Renal pelvis (tissue), 4 donors: Measurements from ENCODE around the gene EFNB2. TPM values are rescaled to one million over a fixed set of nuclear protein-coding genes. Genes with fewer than 3 reads are reported as not detected.

Experiments
- DNase-seq: peaks from one replicate; pipeline ENCODE4 v3.0.0-alpha.2; 2013
- polyA plus RNA-seq, 3 donors: library from polyadenylated mRNA; unstranded; fragments of 120-200 nt; gene quantifications; one replicate each; pipeline ENCODE4 v1.2.1, GENCODE V29; 2013; ENCODE audit not compliant: insufficient read length in 3 of 3

EFNB2 gene
- polyA plus RNA-seq, 3 donors = 126 to 134 (median 127) TPM

- no peak for DNase-seq
Measured at GRCh38 chr13:106528718-106529414, 6.6 kb downstream of the EFNB2 start.

DNA sequence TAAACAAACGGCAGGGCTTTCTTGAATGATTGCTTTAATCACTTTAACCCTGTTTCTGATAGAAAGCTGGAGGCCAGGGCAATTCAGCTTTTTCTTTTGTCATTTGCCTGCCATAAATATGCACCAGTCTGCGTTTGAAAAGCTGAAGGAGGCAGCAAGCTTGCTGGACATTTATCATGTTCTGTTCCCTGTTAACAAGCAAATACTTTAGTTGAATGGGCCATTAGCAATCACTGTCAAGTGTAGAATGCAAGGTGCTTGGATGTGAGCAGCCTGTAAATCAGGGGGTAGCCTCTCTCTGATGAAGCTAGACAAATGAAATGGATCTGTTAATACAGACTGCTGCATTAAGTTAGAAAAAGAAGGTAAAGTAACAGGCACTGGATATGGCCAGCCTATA is 7.6 kb downstream of the EFNB2 start:
- no peak for DNase-seq

- no peak for DNase-seq
Measured at GRCh38 chr13:106527445-106527801, 8.0 kb downstream of the EFNB2 start.

- DNase-seq = no peak
Measured at GRCh38 chr13:106526738-106527444, 8.6 kb downstream of the EFNB2 start.

GRCh38 chr13:106525865-106526264 is 9.6 kb downstream of the EFNB2 start:
- DNase-seq = no peak

DNA sequence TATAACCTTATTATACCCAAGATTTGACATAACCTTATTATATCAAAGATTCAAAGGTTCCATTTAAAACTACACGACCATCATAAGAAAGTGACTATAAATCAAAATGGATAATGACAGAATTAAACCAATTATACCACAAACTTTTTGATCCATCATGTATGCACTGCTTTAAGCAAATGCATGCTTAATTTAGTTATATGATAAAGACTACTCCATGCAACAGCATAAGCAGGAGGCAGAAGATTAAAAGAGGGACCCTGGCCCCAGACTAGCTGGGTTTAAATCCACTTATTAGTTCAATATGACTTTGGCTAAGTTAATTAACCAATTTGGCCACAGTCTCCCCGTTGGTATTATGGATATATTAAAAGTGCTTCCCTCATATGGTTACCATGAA is 11.4 kb downstream of the EFNB2 start:
- no peak for DNase-seq

DNA sequence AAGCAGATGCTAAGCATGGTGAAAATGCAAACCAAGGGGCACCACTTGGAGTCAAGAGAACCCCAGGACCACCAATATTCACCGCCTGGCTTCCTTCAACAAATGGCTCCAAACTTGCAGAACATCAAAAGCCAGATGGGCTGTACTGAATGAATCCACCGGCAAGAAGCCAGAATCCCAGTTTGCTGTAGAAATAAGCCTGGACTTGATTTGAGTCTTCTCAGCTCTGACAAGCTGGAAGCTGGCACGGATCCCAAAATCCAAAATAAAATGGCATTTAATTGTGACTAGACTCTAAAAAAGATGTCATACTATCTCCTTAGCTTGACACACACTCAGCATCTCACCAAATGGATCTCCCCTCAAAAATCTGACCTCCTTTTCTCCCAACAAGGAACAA is 11.9 kb downstream of the EFNB2 start:
- DNase-seq = no peak

- DNase-seq = no peak
Measured at GRCh38 chr13:106522898-106523525, 12.4 kb downstream of the EFNB2 start.

- DNase-seq = no peak
Measured at GRCh38 chr13:106522112-106522705, 13.3 kb downstream of the EFNB2 start.

GRCh38 chr13:106521095-106521799 is 14.2 kb downstream of the EFNB2 start:
- no peak for DNase-seq

- DNase-seq = no peak
Measured at GRCh38 chr13:106520251-106521054, 15.0 kb downstream of the EFNB2 start.

DNA sequence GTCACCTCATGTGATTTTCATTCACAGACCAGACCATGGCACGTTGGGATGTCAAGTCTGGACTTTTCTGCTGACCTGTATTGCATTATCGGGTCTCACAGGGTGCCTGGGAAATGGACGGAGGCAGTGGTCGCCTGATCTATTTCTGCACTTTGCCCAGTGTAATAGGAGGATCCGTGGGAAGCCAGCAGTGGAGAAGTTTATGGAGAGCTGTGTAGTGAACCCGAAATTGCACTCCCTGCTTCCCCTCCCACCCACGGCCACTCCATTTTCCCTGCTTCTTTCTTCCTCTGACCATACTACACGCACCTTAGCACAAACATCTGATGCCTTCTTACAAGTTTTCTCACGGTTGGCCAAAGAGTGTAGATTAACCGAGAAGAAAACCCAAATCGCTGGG is 16.9 kb downstream of the EFNB2 start:
- DNase-seq = no peak

- no peak for DNase-seq
Measured at GRCh38 chr13:106517109-106517847, 18.2 kb downstream of the EFNB2 start.

DNA sequence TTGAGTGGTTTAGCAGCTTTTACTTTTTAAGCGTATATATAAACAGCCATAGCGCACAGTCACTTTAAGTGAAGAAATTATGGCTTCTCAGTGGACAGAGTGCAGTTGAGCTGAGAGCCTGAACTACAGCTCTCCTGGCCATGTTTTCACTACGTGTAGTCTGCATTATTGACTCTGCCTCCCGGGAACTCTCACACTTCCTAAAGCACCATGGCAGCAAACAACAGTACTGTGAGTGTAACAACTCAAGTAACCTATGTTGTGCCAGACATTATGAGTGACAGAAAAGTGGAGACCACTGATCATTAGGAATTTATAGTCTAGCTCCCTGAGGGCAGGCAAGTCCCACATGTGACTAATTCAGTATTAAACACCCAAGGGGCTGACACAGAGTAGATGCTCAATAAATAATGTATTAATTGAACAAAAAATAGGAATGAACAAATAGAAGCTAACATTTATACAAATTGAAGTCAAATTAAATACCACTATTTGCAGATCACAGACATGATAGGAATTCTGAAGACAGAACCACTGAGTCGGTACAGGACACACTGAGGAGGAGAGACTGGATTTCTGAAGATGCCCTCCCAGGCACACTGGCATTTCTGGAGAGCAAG is 19.7 kb downstream of the EFNB2 start:
- no peak for DNase-seq

DNA sequence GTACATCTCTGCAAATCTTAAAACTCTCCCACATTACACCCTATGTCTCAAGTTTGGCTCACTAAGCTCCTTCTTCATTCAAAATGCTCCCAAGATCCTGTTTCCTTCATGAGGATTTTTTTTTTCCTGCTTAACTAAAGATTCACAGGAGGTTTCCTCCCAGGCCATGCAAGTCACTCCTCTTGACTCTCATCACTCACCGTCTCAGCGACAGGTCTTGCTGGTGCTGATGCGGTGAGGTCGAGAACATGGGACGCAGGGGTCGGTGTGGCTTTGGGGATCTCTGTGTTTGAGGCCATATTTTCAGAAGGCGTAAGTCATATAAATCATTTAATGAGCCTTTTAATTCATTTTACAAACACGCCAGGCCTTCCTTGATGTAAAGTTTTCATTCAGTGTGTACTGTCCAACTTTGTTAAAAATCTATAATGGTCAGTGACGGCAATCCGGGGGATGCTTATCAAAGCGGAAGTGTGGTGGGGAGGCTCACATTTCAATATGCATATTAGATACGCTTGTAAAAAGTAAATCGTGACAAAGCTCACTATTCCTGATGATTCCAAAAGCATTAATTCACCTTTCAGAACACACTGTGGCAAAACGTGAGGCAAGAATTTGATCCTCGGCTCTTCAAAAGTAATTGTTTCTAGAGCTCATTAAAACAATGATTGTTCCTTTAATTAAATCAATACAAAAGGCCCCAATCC is 20.4 kb downstream of the EFNB2 start:
- DNase-seq = no peak

GRCh38 chr13:106513025-106513983 is 22.2 kb downstream of the EFNB2 start:
- DNase-seq = no peak

GRCh38 chr13:106507560-106508274 is 27.7 kb downstream of the EFNB2 start:
- DNase-seq = no peak

- DNase-seq = no peak
Measured at GRCh38 chr13:106506286-106506685, 29.2 kb downstream of the EFNB2 start.
